HG02678 (cell line): Measurements from ENCODE around the gene TPPP2.

Experiments
- ATAC-seq: cut with Tn5 transposase; IDR thresholded peaks from one replicate; pipeline ENCODE4 v1.9.1; 2021; ENCODE audit warnings: mild to moderate bottlenecking, moderate library complexity; ENCODE audit not compliant: unreplicated experiment

TPPP2 gene

DNA sequence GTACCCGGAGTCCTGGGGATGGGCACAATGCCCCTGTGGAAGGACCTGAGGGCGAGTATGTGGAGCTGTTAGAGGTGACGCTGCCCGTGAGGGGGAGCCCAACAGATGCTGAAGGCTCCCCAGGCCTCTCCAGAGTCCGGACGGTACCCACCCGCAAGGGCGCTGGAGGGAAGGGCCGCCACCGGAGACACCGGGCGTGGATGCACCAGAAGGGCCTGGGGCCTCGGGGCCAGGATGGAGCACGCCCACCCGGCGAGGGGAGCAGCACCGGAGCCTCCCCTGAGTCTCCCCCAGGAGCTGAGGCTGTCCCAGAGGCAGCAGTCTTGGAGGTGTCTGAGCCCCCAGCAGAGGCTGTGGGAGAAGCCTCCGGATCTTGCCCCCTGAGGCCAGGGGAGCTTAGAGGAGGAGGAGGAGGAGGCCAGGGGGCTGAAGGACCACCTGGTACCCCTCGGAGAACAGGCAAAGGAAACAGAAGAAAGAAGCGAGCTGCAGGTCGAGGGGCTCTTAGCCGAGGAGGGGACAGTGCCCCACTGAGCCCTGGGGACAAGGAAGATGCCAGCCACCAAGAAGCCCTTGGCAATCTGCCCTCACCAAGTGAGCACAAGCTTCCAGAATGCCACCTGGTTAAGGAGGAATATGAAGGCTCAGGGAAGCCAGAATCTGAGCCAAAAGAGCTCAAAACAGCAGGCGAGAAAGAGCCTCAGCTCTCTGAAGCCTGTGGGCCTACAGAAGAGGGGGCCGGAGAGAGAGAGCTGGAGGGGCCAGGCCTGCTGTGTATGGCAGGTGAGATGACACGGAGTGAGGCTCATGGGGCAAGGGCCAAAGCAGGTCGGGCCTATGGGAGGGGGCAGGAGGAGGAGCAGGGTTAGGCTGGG lies 44.6 kb downstream of the TPPP2 start:
- ATAC-seq, result no peak

DNA sequence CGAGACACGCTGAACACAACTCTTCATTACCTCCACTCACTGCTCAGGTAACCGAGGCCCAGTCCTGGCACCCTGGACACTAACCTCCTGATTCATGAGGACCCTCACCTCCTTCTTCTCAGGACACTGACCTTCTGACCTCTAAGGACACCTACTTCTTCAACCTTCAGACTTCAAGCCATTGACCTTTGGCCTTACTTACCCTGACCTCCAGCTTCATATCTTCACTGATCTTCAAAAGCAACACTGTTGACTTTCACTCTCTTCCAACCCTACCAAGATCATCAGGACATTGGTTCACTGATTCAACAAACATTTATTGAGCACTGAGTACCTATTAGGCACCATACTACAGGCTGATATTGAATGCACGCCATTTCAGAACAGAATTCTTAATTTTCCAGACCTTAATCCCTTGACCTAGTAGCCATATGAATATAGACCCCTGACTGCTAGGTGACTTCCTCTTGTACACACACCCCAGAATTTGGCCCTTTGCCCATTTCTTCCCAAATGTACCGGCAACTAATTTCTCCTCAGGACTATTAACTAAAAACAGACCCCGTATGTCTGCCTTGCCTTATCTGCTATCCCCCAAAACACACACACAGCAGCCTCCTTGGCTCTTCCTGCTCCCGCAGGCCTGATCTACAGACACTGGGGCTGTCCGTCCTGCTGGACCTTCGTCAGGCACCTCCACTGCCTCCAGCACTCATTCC lies 45.9 kb downstream of the TPPP2 start:
- no peak for ATAC-seq

DNA sequence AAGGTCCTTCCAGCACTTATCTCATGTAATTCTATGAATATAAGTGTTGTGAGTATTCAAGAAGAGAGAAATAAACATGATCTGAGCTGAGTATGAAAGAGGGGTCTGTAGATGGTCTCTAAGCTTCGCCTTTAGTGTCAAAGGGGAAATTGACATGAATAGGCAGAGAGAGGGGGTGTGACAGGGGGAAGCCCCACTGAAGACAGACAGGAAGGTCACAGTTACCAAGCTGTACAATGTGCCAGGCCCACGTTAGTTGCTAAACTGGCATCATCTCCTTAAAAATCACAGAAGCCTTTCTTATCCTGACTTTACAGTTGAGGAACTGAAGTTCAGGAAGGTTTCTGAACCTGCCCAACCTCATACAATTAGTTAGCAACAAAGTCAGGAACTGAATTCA lies 47.7 kb downstream of the TPPP2 start:
- ATAC-seq, result no peak

- ATAC-seq, result no peak
Observed at GRCh38 chr14:21078287-21078686, 48.3 kb downstream of the TPPP2 start.

DNA sequence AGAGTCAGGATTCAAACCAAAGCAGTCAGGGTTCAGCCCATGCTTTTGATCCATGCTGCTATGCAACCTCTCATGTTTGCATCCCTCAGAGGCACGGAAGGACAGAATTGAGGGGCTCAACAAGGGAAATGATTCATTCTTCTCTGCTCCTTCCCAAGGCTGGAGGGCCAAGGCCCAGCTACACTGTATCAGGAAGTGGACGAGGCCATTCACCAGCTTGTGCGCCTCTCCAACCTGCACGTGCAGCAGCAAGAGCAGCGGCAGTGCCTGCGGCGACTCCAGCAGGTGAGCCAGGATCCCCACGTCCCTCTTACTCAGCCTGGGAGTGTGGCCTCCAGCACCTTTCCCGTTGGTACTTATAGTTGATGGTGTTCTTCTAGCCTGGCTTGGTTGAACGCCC lies 48.7 kb downstream of the TPPP2 start:
- ATAC-seq, result no peak

DNA sequence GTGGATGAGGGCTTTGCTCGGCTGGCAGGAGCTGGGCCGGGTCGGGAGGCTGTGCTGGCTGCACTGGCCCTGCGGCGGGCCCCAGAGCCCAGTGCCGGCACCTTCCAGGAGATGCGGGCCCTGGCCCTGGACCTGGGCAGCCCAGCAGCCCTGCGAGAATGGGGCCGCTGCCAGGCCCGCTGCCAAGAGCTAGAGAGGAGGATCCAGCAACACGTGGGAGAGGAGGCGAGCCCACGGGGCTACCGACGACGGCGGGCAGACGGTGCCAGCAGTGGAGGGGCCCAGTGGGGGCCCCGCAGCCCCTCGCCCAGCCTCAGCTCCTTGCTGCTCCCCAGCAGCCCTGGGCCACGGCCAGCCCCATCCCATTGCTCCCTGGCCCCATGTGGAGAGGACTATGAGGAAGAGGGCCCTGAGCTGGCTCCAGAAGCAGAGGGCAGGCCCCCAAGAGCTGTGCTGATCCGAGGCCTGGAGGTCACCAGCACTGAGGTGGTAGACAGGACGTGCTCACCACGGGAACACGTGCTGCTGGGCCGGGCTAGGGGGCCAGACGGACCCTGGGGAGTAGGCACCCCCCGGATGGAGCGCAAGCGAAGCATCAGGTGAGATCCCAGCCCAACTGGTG lies 51.6 kb downstream of the TPPP2 start:
- no peak for ATAC-seq
